Epidermal melanocyte (primary cell): Measurements from ENCODE around the gene KMT5B.

Experiments
- DNase-seq: peaks from one replicate; pipeline ENCODE4 v3.0.0; 2011; ENCODE audit warnings: low spot score; ENCODE audit not compliant: insufficient read length

KMT5B gene

GRCh38 chr11:68120273-68121066 lies 92.6 kb downstream of the KMT5B start:
- no peak for DNase-seq

- no peak for DNase-seq
Measured at GRCh38 chr11:68118706-68119448, 94.2 kb downstream of the KMT5B start.

- no peak for DNase-seq
Measured at GRCh38 chr11:68117853-68118470, 95.1 kb downstream of the KMT5B start.

- no peak for DNase-seq
Measured at GRCh38 chr11:68116974-68117373, 96.1 kb downstream of the KMT5B start.

GRCh38 chr11:68116126-68116525 lies 97.0 kb downstream of the KMT5B start:
- no peak for DNase-seq

GRCh38 chr11:68115285-68115684 lies 97.8 kb downstream of the KMT5B start:
- DNase-seq, result no peak

GRCh38 chr11:68113986-68114385 lies 99.1 kb downstream of the KMT5B start:
- DNase-seq, result no peak

- no peak for DNase-seq
Measured at GRCh38 chr11:68107689-68108088, 105.4 kb downstream of the KMT5B start.

- no peak for DNase-seq
Measured at GRCh38 chr11:68106165-68106940, 106.7 kb downstream of the KMT5B start.
